Measurements from ENCODE around the gene LSM14A.
"Not testable (repeated sequence)": the region's sequence is repeated elsewhere in the genome, so short reads cannot be mapped to it uniquely, and the experiment has no call there.

Gene LSM14A

DNA sequence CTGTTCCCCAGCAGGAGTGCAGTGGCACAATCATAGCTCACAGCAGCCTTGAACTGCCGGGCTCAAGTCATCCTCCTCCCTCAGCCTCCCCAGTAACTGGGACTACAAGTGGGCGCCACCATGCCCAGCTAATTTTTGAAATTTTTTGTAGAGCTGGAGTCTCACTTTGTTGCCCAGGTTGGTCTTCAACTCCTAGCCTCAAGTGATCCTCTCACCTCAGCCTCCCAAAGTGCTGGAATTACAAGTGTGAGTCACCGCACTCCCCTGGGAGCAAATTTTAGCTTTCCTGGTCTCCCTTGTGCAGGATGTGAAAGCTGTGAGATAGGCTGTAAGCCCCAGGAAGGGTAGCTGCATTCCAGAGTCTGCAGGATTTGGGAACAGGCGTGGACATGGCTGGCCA is 76.6 kb downstream of the LSM14A start:
- no peaks in the 10 kb centered on the region for H3K79me2 ChIP-seq (ENCODE audit: insufficient read depth, low read length)
- no peak overlapping the region for H3K4me3 ChIP-seq (ENCODE audit: insufficient read depth, low read length, poor library complexity, severe bottlenecking)
- no peak overlapping the region for H2AFZ ChIP-seq (ENCODE audit: low read depth, low read length, severe bottlenecking)
- no peaks in the 10 kb centered on the region for H3K9me3 ChIP-seq (ENCODE audit: insufficient read depth, low read length)
- TF ChIP-seq EZH2phosphoT487 (conservative IDR thresholded peaks at IDR 0.05; ENCODE audit: low read length), result no peak
- TF ChIP-seq, protein P1, sequence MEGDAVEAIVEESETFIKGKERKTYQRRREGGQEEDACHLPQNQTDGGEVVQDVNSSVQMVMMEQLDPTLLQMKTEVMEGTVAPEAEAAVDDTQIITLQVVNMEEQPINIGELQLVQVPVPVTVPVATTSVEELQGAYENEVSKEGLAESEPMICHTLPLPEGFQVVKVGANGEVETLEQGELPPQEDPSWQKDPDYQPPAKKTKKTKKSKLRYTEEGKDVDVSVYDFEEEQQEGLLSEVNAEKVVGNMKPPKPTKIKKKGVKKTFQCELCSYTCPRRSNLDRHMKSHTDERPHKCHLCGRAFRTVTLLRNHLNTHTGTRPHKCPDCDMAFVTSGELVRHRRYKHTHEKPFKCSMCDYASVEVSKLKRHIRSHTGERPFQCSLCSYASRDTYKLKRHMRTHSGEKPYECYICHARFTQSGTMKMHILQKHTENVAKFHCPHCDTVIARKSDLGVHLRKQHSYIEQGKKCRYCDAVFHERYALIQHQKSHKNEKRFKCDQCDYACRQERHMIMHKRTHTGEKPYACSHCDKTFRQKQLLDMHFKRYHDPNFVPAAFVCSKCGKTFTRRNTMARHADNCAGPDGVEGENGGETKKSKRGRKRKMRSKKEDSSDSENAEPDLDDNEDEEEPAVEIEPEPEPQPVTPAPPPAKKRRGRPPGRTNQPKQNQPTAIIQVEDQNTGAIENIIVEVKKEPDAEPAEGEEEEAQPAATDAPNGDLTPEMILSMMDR (IDR thresholded peaks at IDR 0.05; ENCODE audit: insufficient read depth, low read length, poor library complexity, severe bottlenecking), result no peak
- no peaks in the 10 kb centered on the region for H3K36me3 ChIP-seq (ENCODE audit: low read length)
- H3K27ac ChIP-seq (ENCODE audit: low read depth, low read length), result no peak overlapping the region
- H3K4me2 ChIP-seq (ENCODE audit: low read depth, low read length, poor library complexity, severe bottlenecking), result no peak overlapping the region
- no peaks in the 10 kb centered on the region for H3K9me2 ChIP-seq (replicated peaks; ENCODE audit: insufficient read depth, low read length)
- H4K20me1 ChIP-seq (ENCODE audit: low read depth, low read length), result no peaks in the 10 kb centered on the region
- no peaks in the 10 kb centered on the region for H3F3A ChIP-seq (ENCODE audit: insufficient read depth)
- H3K9ac ChIP-seq (ENCODE audit: low read length), result no peak overlapping the region
- no peaks in the 10 kb centered on the region for H3K27me3 ChIP-seq (ENCODE audit: low read length)

DNA sequence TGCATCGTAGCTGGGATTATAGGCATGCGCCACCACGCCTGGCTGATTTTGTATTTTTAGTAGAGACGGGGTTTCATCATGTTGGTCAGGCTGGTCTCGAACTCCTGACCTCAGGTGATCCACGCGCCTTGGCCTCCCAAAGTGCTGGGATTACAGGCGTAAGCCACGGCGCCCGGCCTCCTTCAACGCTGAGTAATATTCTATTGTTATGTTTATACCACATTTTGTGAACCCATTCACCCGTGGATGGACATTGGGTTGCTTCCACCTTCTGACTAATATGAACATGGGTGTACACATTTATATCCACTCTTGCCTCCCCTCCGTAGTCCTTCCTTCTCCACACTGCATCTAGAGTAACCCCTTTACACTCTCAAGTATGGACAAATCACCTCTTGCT is 80.9 kb downstream of the LSM14A start:
- not testable (repeated sequence) for H3K27me3 ChIP-seq (ENCODE audit: low read length); H3K27ac ChIP-seq (ENCODE audit: low read depth, low read length); H3K9me2 ChIP-seq (replicated peaks; ENCODE audit: insufficient read depth, low read length); H3F3A ChIP-seq (ENCODE audit: insufficient read depth); H3K4me3 ChIP-seq (ENCODE audit: insufficient read depth, low read length, poor library complexity, severe bottlenecking); H3K36me3 ChIP-seq (ENCODE audit: low read length); H4K20me1 ChIP-seq (ENCODE audit: low read depth, low read length); H3K9me3 ChIP-seq (ENCODE audit: insufficient read depth, low read length); H3K4me2 ChIP-seq (ENCODE audit: low read depth, low read length, poor library complexity, severe bottlenecking); H3K9ac ChIP-seq (ENCODE audit: low read length); H2AFZ ChIP-seq (ENCODE audit: low read depth, low read length, severe bottlenecking)
- H3K79me2 ChIP-seq (ENCODE audit: insufficient read depth, low read length), result peaks cover 24% of the 10 kb centered on the region

GRCh38 chr19:34253681-34254045 is 81.4 kb downstream of the LSM14A start:
- not testable (repeated sequence) for H3K9me2 ChIP-seq (replicated peaks; ENCODE audit: insufficient read depth, low read length); H3F3A ChIP-seq (ENCODE audit: insufficient read depth); H3K27ac ChIP-seq (ENCODE audit: low read depth, low read length); H4K20me1 ChIP-seq (ENCODE audit: low read depth, low read length); H3K27me3 ChIP-seq (ENCODE audit: low read length); H3K36me3 ChIP-seq (ENCODE audit: low read length); H3K9me3 ChIP-seq (ENCODE audit: insufficient read depth, low read length)
- H3K4me3 ChIP-seq (ENCODE audit: insufficient read depth, low read length, poor library complexity, severe bottlenecking), result peak overlapping the region; percentile 90
- H2AFZ ChIP-seq (ENCODE audit: low read depth, low read length, severe bottlenecking), result peak overlapping the region; percentile 100
- H3K9ac ChIP-seq (ENCODE audit: low read length), result peak overlapping the region; percentile 93
- H3K79me2 ChIP-seq (ENCODE audit: insufficient read depth, low read length), result peaks cover 24% of the 10 kb centered on the region
- peak overlapping the region; percentile 97 for H3K4me2 ChIP-seq (ENCODE audit: low read depth, low read length, poor library complexity, severe bottlenecking)

GRCh38 chr19:34254046-34254697 is 81.9 kb downstream of the LSM14A start, which contains the start of gene GARRE1:
TSS of gene GARRE1 (plus strand) at chr19:34254554. CDS start at chr19:34300474, 45,920 bp downstream.
- Histone ChIP-seq H3K36me3 (ENCODE audit: low read length) (no peaks in the 10 kb centered on the region), H3K9ac (ENCODE audit: low read length) (peak within 1 kb of the TSS; percentile 93), H3K4me2 (ENCODE audit: low read depth, low read length, poor library complexity, severe bottlenecking) (peak within 1 kb of the TSS; percentile 97), H3F3A (ENCODE audit: insufficient read depth) (no peaks in the 10 kb centered on the region), H3K27ac (ENCODE audit: low read depth, low read length) (peak within 1 kb of the TSS; percentile 48), H3K9me3 (ENCODE audit: insufficient read depth, low read length) (no peaks in the 10 kb centered on the region), H3K27me3 (ENCODE audit: low read length) (no peaks in the 10 kb centered on the region), H3K9me2 (replicated peaks; ENCODE audit: insufficient read depth, low read length) (no peaks in the 10 kb centered on the region), H4K20me1 (ENCODE audit: low read depth, low read length) (no peaks in the 10 kb centered on the region), H2AFZ (ENCODE audit: low read depth, low read length, severe bottlenecking) (peak within 1 kb of the TSS; percentile 100), H3K79me2 (ENCODE audit: insufficient read depth, low read length) (peaks cover 24% of the 10 kb centered on the region), H3K4me3 (ENCODE audit: insufficient read depth, low read length, poor library complexity, severe bottlenecking) (peak within 1 kb of the TSS; percentile 90)
- TF ChIP-seq, protein P1 (IDR thresholded peaks at IDR 0.05; ENCODE audit: insufficient read depth, low read length, poor library complexity, severe bottlenecking), result no peak
- no peak for TF ChIP-seq EZH2phosphoT487 (conservative IDR thresholded peaks at IDR 0.05; ENCODE audit: low read length)

Measured in SU-DHL-6 (cell line).